HepG2 (cell line): ENCODE measurements around the gene TRIM27. TPM values are rescaled to one million over a fixed set of nuclear protein-coding genes. Genes with fewer than 3 reads are reported as not detected.

ENCODE experiments used
- AKAP8 ChIP-seq: sonication (generic); formaldehyde crosslinking; IDR thresholded peaks from 2 replicates; pipeline ENCODE4 v1.5.1; 2020; ENCODE audit warnings: mild to moderate bottlenecking, missing genetic modification reagents
- ARHGAP35 ChIP-seq: sonication (generic); formaldehyde crosslinking; IDR thresholded peaks from 2 replicates; pipeline ENCODE4 v1.9.0; 2022; ENCODE audit warnings: mild to moderate bottlenecking, inconsistent platforms, moderate library complexity, missing genetic modification reagents, borderline replicate concordance
- ARID2 ChIP-seq: sonication (generic); formaldehyde crosslinking; IDR thresholded peaks from 2 replicates; pipeline ENCODE4 v1.8.1; 2022; ENCODE audit warnings: mild to moderate bottlenecking, missing genetic modification reagents, borderline replicate concordance
- CREM ChIP-seq, 2 experiments: sonication (generic) in 1 of 2; formaldehyde crosslinking in 1 of 2; IDR thresholded peaks; 2 replicates each; pipeline versions ENCODE4 v1.4.0 to v1.6.1; 2016 to 2020; ENCODE audit warnings: antibody characterized with exemption in 1 of 2, mild to moderate bottlenecking in 1 of 2, missing genetic modification reagents in 1 of 2
- DPF2 ChIP-seq: sonication (generic); formaldehyde crosslinking; IDR thresholded peaks from 2 replicates; pipeline ENCODE4 v1.4.0; 2020; ENCODE audit warnings: mild to moderate bottlenecking, low read depth, missing genetic modification reagents, borderline replicate concordance
- GMEB1 ChIP-seq: sonication (generic); formaldehyde crosslinking; IDR thresholded peaks from 2 replicates; pipeline ENCODE4 v1.5.1; 2020; ENCODE audit warnings: missing genetic modification reagents, mild to moderate bottlenecking, borderline replicate concordance
- HOXA5 ChIP-seq: sonication (generic); formaldehyde crosslinking; IDR thresholded peaks from 2 replicates; pipeline ENCODE4 v1.4.0; 2020; ENCODE audit warnings: missing genetic modification reagents
- KAT7 ChIP-seq: IDR thresholded peaks from 2 replicates; pipeline ENCODE4 v1.6.1; 2018; ENCODE audit warnings: borderline replicate concordance, missing compliant biosample characterization
- KDM6A ChIP-seq: IDR thresholded peaks from 2 replicates; pipeline ENCODE4 v1.6.1; 2016; ENCODE audit warnings: low read depth
- NR2F1 ChIP-seq, 2 experiments: fragments of 450-650 bp in 1 of 2; formaldehyde crosslinking in 1 of 2; IDR thresholded peaks; 2 replicates each; pipeline versions ENCODE4 v1.5.0 to v1.6.1; 2016 to 2020; ENCODE audit warnings: mild to moderate bottlenecking in 1 of 2, missing compliant biosample characterization in 1 of 2, missing genetic modification reagents in 1 of 2, moderate library complexity in 1 of 2
- PPARG ChIP-seq: conservative IDR thresholded peaks from 2 replicates; pipeline ENCODE4 v1.6.1; 2016; ENCODE audit warnings: missing biosample characterization, missing genetic modification reagents
- SOX5 ChIP-seq: IDR thresholded peaks from 2 replicates; pipeline ENCODE4 v1.6.1; 2016; ENCODE audit warnings: borderline replicate concordance
- TCF7L2 ChIP-seq: IDR thresholded peaks from 2 replicates; pipeline ENCODE4 v1.6.1; 2011; ENCODE audit warnings: mild to moderate bottlenecking, low read depth, low read length, moderate library complexity
- ZNF10 ChIP-seq: sonication (generic); formaldehyde crosslinking; IDR thresholded peaks from 2 replicates; pipeline ENCODE4 v1.4.0; 2020; ENCODE audit warnings: mild to moderate bottlenecking, low read depth, missing genetic modification reagents, borderline replicate concordance
- ZNF160 ChIP-seq: sonication (generic); formaldehyde crosslinking; IDR thresholded peaks from 2 replicates; pipeline ENCODE4 v1.8.0; 2022; ENCODE audit warnings: mild to moderate bottlenecking, inconsistent platforms, missing genetic modification reagents
- ZNF24 ChIP-seq: fragments of 450-650 bp; IDR thresholded peaks from 2 replicates; pipeline ENCODE4 v1.6.1; 2017; ENCODE audit warnings: antibody characterized with exemption, mild to moderate bottlenecking
- ZNF256 ChIP-seq: sonication (generic); formaldehyde crosslinking; conservative IDR thresholded peaks from 2 replicates; pipeline ENCODE4 v1.4.0; 2020; ENCODE audit warnings: missing genetic modification reagents
- ZNF264 ChIP-seq: sonication (generic); formaldehyde crosslinking; IDR thresholded peaks from 2 replicates; pipeline ENCODE4 v1.4.0; 2020; ENCODE audit warnings: missing genetic modification reagents
- ZNF678 ChIP-seq: sonication (generic); formaldehyde crosslinking; IDR thresholded peaks from 2 replicates; pipeline ENCODE4 v1.4.0; 2020; ENCODE audit warnings: mild to moderate bottlenecking, missing genetic modification reagents
- polyA plus RNA-seq, 8 experiments: library from polyadenylated mRNA; depleted of rRNA in 3 of 8; stranded (reverse) in 7 of 8; unstranded in 1 of 8; fragments of >200 nt; fragmentation: Illumina TruSeq in 4 of 8; extraction: Trizol in 4 of 8; gene quantifications; 2 replicates each; pipeline versions ENCODE4 v1.2.1 to v1.2.3, GENCODE V29; 2011 to 2016; ENCODE audit warnings: low read depth in 4 of 8, missing spikeins in 1 of 8, mixed read lengths in 1 of 8; ENCODE audit not compliant: insufficient read depth in 1 of 8
- total RNA-seq, 5 experiments: library from RNA; depleted of rRNA; stranded (reverse); fragments of >200 nt; fragmentation: Illumina TruSeq; extraction: Trizol; gene quantifications; 2 replicates each; pipeline ENCODE4 v1.2.3, GENCODE V29; 2016; ENCODE audit warnings: low read depth in 1 of 5
- TF ChIP-seq, protein P1 (sequence below): IDR thresholded peaks from 2 replicates; pipeline ENCODE4 v1.6.1; 2016; ENCODE audit warnings: low read depth, control low read depth
- TF ChIP-seq, protein P2 (sequence below): sonication (generic); formaldehyde crosslinking; conservative IDR thresholded peaks from 2 replicates; pipeline ENCODE4 v1.8.0; 2022; ENCODE audit warnings: missing genetic modification reagents
- TF ChIP-seq, protein P3 (sequence below): sonication (generic); formaldehyde crosslinking; IDR thresholded peaks from 2 replicates; pipeline ENCODE4 v1.5.0; 2020; ENCODE audit warnings: mild to moderate bottlenecking, missing genetic modification reagents
- TF ChIP-seq, protein P4 (sequence below): sonication (generic); formaldehyde crosslinking; IDR thresholded peaks from 2 replicates; pipeline ENCODE4 v1.8.0; 2022; ENCODE audit warnings: missing genetic modification reagents, mild to moderate bottlenecking, borderline replicate concordance

The TRIM27 gene
- total and polyA plus RNA-seq, 2 of the 13 experiments (the other 11 are each of a cell fraction or from before 2014, with no cell fraction given), result 88.6 to 112 TPM

DNA sequence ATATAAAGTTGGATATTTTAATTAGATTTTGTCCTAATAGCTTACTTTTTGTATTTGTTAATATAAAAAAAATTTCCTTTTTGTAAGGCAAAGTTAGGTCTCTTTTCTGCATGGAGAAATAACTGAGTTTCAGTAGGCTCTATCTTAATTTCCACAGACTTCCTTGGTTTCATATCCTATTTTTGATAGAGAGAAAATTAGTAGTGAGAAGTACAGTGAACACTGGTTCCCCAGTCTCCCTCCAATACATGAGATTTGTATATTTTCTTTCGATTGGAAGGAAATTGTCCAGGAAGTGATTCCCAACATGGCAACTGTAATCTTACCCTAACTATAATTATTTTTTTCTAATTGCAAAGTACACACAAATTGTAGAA lies 26.4 kb downstream of the TRIM27 start (continued):
- TF ChIP-seq CREM (IDR thresholded peaks at IDR 0.05), result 0 out of 2 replicates have a peak, but pooled peaks have one; percentile 20
- no peak for TF ChIP-seq CREM (CRISPR knock-in tag; IDR thresholded peaks at IDR 0.05)
- no peak for TF ChIP-seq ZNF160 (CRISPR knock-in tag)
- TF ChIP-seq KAT7 (CRISPR knock-in tag), result no peak
- no peak for TF ChIP-seq ZNF678
- no peak for TF ChIP-seq HOXA5
- no peak for TF ChIP-seq AKAP8 (CRISPR knock-in tag)
- no peak for TF ChIP-seq ZNF10
- no peak for TF ChIP-seq DPF2 (CRISPR knock-in tag)
- TF ChIP-seq, protein P1, sequence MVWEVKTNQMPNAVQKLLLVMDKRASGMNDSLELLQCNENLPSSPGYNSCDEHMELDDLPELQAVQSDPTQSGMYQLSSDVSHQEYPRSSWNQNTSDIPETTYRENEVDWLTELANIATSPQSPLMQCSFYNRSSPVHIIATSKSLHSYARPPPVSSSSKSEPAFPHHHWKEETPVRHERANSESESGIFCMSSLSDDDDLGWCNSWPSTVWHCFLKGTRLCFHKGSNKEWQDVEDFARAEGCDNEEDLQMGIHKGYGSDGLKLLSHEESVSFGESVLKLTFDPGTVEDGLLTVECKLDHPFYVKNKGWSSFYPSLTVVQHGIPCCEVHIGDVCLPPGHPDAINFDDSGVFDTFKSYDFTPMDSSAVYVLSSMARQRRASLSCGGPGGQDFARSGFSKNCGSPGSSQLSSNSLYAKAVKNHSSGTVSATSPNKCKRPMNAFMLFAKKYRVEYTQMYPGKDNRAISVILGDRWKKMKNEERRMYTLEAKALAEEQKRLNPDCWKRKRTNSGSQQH (CRISPR knock-in tag), result no peak
- TF ChIP-seq ZNF24, result no peak
- TF ChIP-seq KDM6A (CRISPR knock-in tag), result no peak
- TF ChIP-seq PPARG (CRISPR knock-in tag), result no peak
- TF ChIP-seq TCF7L2, result no peak
- TF ChIP-seq, protein P2, sequence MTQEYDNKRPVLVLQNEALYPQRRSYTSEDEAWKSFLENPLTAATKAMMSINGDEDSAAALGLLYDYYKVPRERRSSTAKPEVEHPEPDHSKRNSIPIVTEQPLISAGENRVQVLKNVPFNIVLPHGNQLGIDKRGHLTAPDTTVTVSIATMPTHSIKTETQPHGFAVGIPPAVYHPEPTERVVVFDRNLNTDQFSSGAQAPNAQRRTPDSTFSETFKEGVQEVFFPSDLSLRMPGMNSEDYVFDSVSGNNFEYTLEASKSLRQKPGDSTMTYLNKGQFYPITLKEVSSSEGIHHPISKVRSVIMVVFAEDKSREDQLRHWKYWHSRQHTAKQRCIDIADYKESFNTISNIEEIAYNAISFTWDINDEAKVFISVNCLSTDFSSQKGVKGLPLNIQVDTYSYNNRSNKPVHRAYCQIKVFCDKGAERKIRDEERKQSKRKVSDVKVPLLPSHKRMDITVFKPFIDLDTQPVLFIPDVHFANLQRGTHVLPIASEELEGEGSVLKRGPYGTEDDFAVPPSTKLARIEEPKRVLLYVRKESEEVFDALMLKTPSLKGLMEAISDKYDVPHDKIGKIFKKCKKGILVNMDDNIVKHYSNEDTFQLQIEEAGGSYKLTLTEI (CRISPR knock-in tag), result no peak
- TF ChIP-seq, protein P3, sequence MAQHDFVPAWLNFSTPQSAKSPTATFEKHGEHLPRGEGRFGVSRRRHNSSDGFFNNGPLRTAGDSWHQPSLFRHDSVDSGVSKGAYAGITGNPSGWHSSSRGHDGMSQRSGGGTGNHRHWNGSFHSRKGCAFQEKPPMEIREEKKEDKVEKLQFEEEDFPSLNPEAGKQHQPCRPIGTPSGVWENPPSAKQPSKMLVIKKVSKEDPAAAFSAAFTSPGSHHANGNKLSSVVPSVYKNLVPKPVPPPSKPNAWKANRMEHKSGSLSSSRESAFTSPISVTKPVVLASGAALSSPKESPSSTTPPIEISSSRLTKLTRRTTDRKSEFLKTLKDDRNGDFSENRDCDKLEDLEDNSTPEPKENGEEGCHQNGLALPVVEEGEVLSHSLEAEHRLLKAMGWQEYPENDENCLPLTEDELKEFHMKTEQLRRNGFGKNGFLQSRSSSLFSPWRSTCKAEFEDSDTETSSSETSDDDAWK (CRISPR knock-in tag), result no peak
- TF ChIP-seq ARID2 (CRISPR knock-in tag), result 0 out of 2 replicates have a peak, but pooled peaks have one; percentile 54
- TF ChIP-seq ZNF256 (CRISPR knock-in tag), result no peak
- TF ChIP-seq ZNF264, result peak; percentile 2; the same call in 1 of the 2 replicates
- TF ChIP-seq SOX5 (CRISPR knock-in tag), result no peak
- TF ChIP-seq, protein P4, sequence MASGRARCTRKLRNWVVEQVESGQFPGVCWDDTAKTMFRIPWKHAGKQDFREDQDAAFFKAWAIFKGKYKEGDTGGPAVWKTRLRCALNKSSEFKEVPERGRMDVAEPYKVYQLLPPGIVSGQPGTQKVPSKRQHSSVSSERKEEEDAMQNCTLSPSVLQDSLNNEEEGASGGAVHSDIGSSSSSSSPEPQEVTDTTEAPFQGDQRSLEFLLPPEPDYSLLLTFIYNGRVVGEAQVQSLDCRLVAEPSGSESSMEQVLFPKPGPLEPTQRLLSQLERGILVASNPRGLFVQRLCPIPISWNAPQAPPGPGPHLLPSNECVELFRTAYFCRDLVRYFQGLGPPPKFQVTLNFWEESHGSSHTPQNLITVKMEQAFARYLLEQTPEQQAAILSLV (CRISPR knock-in tag), result no peak
- TF ChIP-seq GMEB1 (CRISPR knock-in tag), result no peak
- no peak for TF ChIP-seq ARHGAP35 (CRISPR knock-in tag)
- TF ChIP-seq NR2F1 (CRISPR knock-in tag; IDR thresholded peaks at IDR 0.05), result no peak
